PC-3 (cell line): ENCODE measurements around the gene PSMA7. TPM values are rescaled to one million over a fixed set of nuclear protein-coding genes. Genes with fewer than 3 reads are reported as not detected.

Source experiments
- ATAC-seq: fragments of 200-7000 bp; cut with Tn5 transposase; 2 replicates; pipeline ENCODE4 v1.9.1; 2020; ENCODE audit warnings: mild to moderate bottlenecking, moderate library complexity
- BruUV-seq: library from RNA; stranded (reverse); fragments of 400-500 nt; replicated peaks from 2 replicates; lab custom pipeline; 2021; lab: Mats Ljungman, UMichigan
- CTCF ChIA-PET: fragments of 300-600 bp; sonication (Branson Sonifier 250); formaldehyde crosslinking; loops from one replicate; lab custom pipeline; 2022; ENCODE audit warnings: antibody characterized with exemption; lab: Charles Lee
- POLR2A ChIA-PET: fragments of 300-600 bp; sonication (Branson Sonifier 250); formaldehyde crosslinking; loops from one replicate; lab custom pipeline; 2022; ENCODE audit warnings: antibody characterized with exemption; ENCODE audit not compliant: unreplicated experiment; lab: Charles Lee
- DNase-seq: peaks from one replicate; pipeline ENCODE4 v3.0.0-alpha.2; 2015
- H2AFZ ChIP-seq: fragments of 300-600 bp; sonication (generic); 2 replicates; pipeline ENCODE4 v1.6.0; 2016; ENCODE audit warnings: antibody characterized with exemption, low read length
- H3F3A ChIP-seq: fragments of 300-600 bp; sonication (generic); one replicate; pipeline ENCODE4 v1.6.0; 2017; ENCODE audit warnings: antibody characterized with exemption, low read length, control low read depth, mild to moderate bottlenecking; ENCODE audit not compliant: unreplicated experiment
- H3K27ac ChIP-seq: fragments of 300-600 bp; sonication (generic); 2 replicates; pipeline ENCODE4 v1.5.1; 2016; ENCODE audit warnings: mild to moderate bottlenecking, low read length
- H3K27me3 ChIP-seq: fragments of 300-600 bp; sonication (generic); 2 replicates; pipeline ENCODE4 v1.6.1; 2016; ENCODE audit warnings: low read length, mixed read lengths
- H3K36me3 ChIP-seq: fragments of 300-600 bp; sonication (generic); 2 replicates; pipeline ENCODE4 v1.6.1; 2016; ENCODE audit warnings: low read depth, mixed run types, low read length, mixed read lengths
- H3K4me1 ChIP-seq: fragments of 300-600 bp; sonication (generic); 2 replicates; pipeline ENCODE4 v1.5.1; 2016; ENCODE audit warnings: low read length; ENCODE audit not compliant: insufficient read depth
- H3K4me2 ChIP-seq: fragments of 300-600 bp; sonication (generic); 2 replicates; pipeline ENCODE4 v1.6.0; 2016; ENCODE audit warnings: low read length
- H3K4me3 ChIP-seq: fragments of 300-600 bp; sonication (generic); 2 replicates; pipeline ENCODE4 v1.5.1; 2016; ENCODE audit warnings: mild to moderate bottlenecking, low read length, mixed read lengths
- H3K79me2 ChIP-seq: fragments of 300-600 bp; sonication (generic); 2 replicates; pipeline ENCODE4 v1.6.1; 2017; ENCODE audit warnings: low read length, mixed read lengths
- H3K9ac ChIP-seq: fragments of 300-600 bp; sonication (generic); 2 replicates; pipeline ENCODE4 v1.6.0; 2016; ENCODE audit warnings: mild to moderate bottlenecking, low read length
- H3K9me2 ChIP-seq: fragments of 300-600 bp; sonication (generic); replicated peaks from 2 replicates; pipeline ENCODE4 v1.6.1; 2016; ENCODE audit warnings: mixed run types, low read length, mixed read lengths
- H3K9me3 ChIP-seq: fragments of 300-600 bp; sonication (generic); 2 replicates; pipeline ENCODE4 v1.6.1; 2016; ENCODE audit warnings: low read length, mixed read lengths
- H4K20me1 ChIP-seq: fragments of 300-600 bp; sonication (generic); 2 replicates; pipeline ENCODE4 v1.6.1; 2016; ENCODE audit warnings: low read length, mixed read lengths
- EZH2 ChIP-seq: fragments of 300-600 bp; sonication (generic); IDR thresholded peaks from one replicate; pipeline ENCODE4 v1.6.1; 2017; ENCODE audit warnings: antibody characterized with exemption, mild to moderate bottlenecking, low read length; ENCODE audit not compliant: unreplicated experiment
- EZH2phosphoT487 ChIP-seq: fragments of 300-600 bp; sonication (generic); IDR thresholded peaks from 2 replicates; pipeline ENCODE4 v1.6.1; 2018; ENCODE audit warnings: mild to moderate bottlenecking, antibody characterized with exemption, low read length, borderline replicate concordance
- intact Hi-C: fragments of 100-400 bp; cut with micrococcal nuclease; formaldehyde crosslinking; loops from 2 replicates; pipeline ENCODE4 v1.9.0; 2023
- total RNA-seq: library from RNA; depleted of rRNA; stranded (reverse); fragments of >200 nt; gene quantifications from 2 replicates; pipeline ENCODE4 v1.2.3, GENCODE V29; 2014
- TF ChIP-seq, protein P1 (sequence below): fragments of 300-600 bp; sonication (generic); conservative IDR thresholded peaks from 2 replicates; pipeline ENCODE4 v1.5.1; 2017; ENCODE audit warnings: antibody characterized with exemption, low read depth, mild to moderate bottlenecking, low read length

PSMA7 gene
- total RNA-seq, 1 experiment from 2014 or later, result 751 TPM

DNA sequence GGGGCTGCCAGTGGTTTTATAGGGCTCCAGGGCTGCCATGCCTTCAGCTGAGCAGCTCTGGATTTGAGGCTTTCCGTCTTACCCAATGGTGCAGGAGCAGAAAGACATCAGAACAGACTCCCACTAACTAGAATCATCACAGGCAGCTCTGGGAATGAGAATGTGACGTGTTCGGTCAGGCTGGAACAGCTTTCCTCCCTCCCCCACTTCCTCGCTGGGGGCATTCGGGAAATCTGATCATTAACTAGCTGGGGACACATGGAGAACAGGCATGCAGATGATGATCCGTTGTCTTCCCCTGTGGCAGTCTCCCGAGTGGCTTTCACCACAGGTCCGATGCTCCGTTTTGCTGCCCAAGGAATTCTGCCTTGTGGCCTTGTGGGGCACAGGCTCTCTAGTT is 34.1 kb upstream of the PSMA7 start:
- Histone ChIP-seq H2AFZ (no peak overlapping the region), H3K27me3 (no peaks in the 10 kb centered on the region), H3K36me3 (peaks cover 4% of the 10 kb centered on the region; the same call in 1 of the 2 replicates), H4K20me1 (no peaks in the 10 kb centered on the region), H3K27ac (no peak overlapping the region), H3F3A (peaks cover 7% of the 10 kb centered on the region), H3K4me1 (peaks cover 8% of the 10 kb centered on the region), H3K9ac (no peak overlapping the region), H3K79me2 (peaks cover 7% of the 10 kb centered on the region; the same call in 1 of the 2 replicates), H3K9me3 (no peaks in the 10 kb centered on the region), H3K4me3 (no peak overlapping the region), H3K4me2 (no peak overlapping the region), H3K9me2 (no peaks in the 10 kb centered on the region)
- no peak for ATAC-seq
- CTCF ChIA-PET, result no interaction called here
- DNase-seq, result no peak
- POLR2A ChIA-PET, result no interaction called here
- intact Hi-C loops, result no loop called here
- TF ChIP-seq EZH2, result no peak
- TF ChIP-seq, protein P1, sequence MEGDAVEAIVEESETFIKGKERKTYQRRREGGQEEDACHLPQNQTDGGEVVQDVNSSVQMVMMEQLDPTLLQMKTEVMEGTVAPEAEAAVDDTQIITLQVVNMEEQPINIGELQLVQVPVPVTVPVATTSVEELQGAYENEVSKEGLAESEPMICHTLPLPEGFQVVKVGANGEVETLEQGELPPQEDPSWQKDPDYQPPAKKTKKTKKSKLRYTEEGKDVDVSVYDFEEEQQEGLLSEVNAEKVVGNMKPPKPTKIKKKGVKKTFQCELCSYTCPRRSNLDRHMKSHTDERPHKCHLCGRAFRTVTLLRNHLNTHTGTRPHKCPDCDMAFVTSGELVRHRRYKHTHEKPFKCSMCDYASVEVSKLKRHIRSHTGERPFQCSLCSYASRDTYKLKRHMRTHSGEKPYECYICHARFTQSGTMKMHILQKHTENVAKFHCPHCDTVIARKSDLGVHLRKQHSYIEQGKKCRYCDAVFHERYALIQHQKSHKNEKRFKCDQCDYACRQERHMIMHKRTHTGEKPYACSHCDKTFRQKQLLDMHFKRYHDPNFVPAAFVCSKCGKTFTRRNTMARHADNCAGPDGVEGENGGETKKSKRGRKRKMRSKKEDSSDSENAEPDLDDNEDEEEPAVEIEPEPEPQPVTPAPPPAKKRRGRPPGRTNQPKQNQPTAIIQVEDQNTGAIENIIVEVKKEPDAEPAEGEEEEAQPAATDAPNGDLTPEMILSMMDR, result no peak
- TF ChIP-seq EZH2phosphoT487, result no peak
- BruUV-seq, result no TSS peak

- TF ChIP-seq EZH2phosphoT487 (no peak), EZH2 (no peak)
- TF ChIP-seq, protein P1, result no peak
- Histone ChIP-seq H3K36me3 (peaks cover 4% of the 10 kb centered on the region; the same call in 1 of the 2 replicates), H3K27me3 (no peaks in the 10 kb centered on the region), H3K9me3 (no peaks in the 10 kb centered on the region), H3K79me2 (0 out of 2 replicates have a peak, but pooled peaks cover 3% of the 10 kb centered on the region), H3K9ac (no peak overlapping the region), H3K9me2 (no peaks in the 10 kb centered on the region), H3K4me3 (no peak overlapping the region), H2AFZ (no peak overlapping the region), H4K20me1 (no peaks in the 10 kb centered on the region), H3F3A (peaks cover 7% of the 10 kb centered on the region), H3K4me2 (no peak overlapping the region), H3K27ac (no peak overlapping the region), H3K4me1 (peaks cover 4% of the 10 kb centered on the region)
- ChIA-PET POLR2A (no interaction called here), CTCF (no interaction called here)
- ATAC-seq (no peak), DNase-seq (no peak)
- intact Hi-C loops, result no loop called here
- no TSS peak for BruUV-seq
These were observed 33.7 kb upstream of the PSMA7 start for GRCh38 chr20:62176866-62177265.

GRCh38 chr20:62175711-62176110 is 32.5 kb upstream of the PSMA7 start:
- Histone ChIP-seq H3K4me1 (no peaks in the 10 kb centered on the region), H3K4me2 (no peak overlapping the region), H3K9ac (no peak overlapping the region), H4K20me1 (no peaks in the 10 kb centered on the region), H3K9me3 (no peaks in the 10 kb centered on the region), H3K79me2 (no peaks in the 10 kb centered on the region), H3K9me2 (no peaks in the 10 kb centered on the region), H2AFZ (no peak overlapping the region), H3K27ac (no peak overlapping the region), H3F3A (peaks cover 7% of the 10 kb centered on the region), H3K27me3 (no peaks in the 10 kb centered on the region), H3K4me3 (no peak overlapping the region), H3K36me3 (peaks cover 4% of the 10 kb centered on the region; the same call in 1 of the 2 replicates)
- no peak for TF ChIP-seq EZH2
- TF ChIP-seq, protein P1, result no peak
- TF ChIP-seq EZH2phosphoT487, result no peak
- ATAC-seq (no peak), DNase-seq (no peak)
- BruUV-seq, result no TSS peak
- CTCF ChIA-PET, result no interaction called here
- intact Hi-C loops, result no loop called here
- POLR2A ChIA-PET, result no interaction called here
